Spleen (tissue), 11 donors: Measurements from ENCODE around the gene FAM184A. TPM values are rescaled to one million over a fixed set of nuclear protein-coding genes. Genes with fewer than 3 reads are reported as not detected.

Experiments used
- DNase-seq: peaks from one replicate; pipeline ENCODE4 v3.0.0-alpha.2; 2020
- H3K27ac ChIP-seq, 8 donors: fragments of 200-600 bp; sonication (generic) in 7 of 8; 1 replicate in 4 of 8; 2 replicates in 4 of 8; pipeline versions ENCODE4 v1.5.0 to v1.8.0; 2016 to 2021; ENCODE audit warnings: inconsistent platforms in 4 of 8, mild to moderate bottlenecking in 4 of 8, moderate library complexity in 1 of 8
- H3K27me3 ChIP-seq, 7 donors: fragments of 200-600 bp; sonication (generic) in 6 of 7; replicated peaks in 1 of 7; 1 replicate in 4 of 7; 2 replicates in 3 of 7; pipeline versions ENCODE4 v1.5.0 to v1.8.0; 2016 to 2021; ENCODE audit warnings: inconsistent platforms in 3 of 7, mild to moderate bottlenecking in 1 of 7
- H3K36me3 ChIP-seq, 6 donors: fragments of 200-600 bp; sonication (generic) in 5 of 6; 1 replicate in 4 of 6; 2 replicates in 2 of 6; pipeline versions ENCODE4 v1.5.0 to v1.8.0; 2016 to 2021; ENCODE audit warnings: inconsistent platforms in 2 of 6
- H3K4me1 ChIP-seq, 6 donors: fragments of 200-600 bp; sonication (generic) in 5 of 6; 1 replicate in 3 of 6; 2 replicates in 3 of 6; pipeline versions ENCODE4 v1.5.0 to v1.8.0; 2016 to 2021; ENCODE audit warnings: inconsistent platforms in 3 of 6
- H3K4me3 ChIP-seq, 8 donors: fragments of 200-600 bp; sonication (generic) in 7 of 8; 1 replicate in 4 of 8; 2 replicates in 4 of 8; pipeline versions ENCODE4 v1.5.0 to v1.8.0; 2016 to 2021; ENCODE audit warnings: inconsistent platforms in 4 of 8, mild to moderate bottlenecking in 4 of 8, moderate library complexity in 2 of 8
- H3K9me3 ChIP-seq, 8 donors: fragments of 200-600 bp; sonication (generic) in 7 of 8; 1 replicate in 4 of 8; 2 replicates in 4 of 8; pipeline versions ENCODE4 v1.5.0 to v1.8.0; 2016 to 2021; ENCODE audit warnings: inconsistent platforms in 4 of 8
- CTCF ChIP-seq, 11 experiments: fragments of 200-600 bp in 7 of 11; fragments of 450-650 bp in 4 of 11; sonication (generic) in 4 of 11; IDR thresholded peaks in 8 of 11; conservative IDR thresholded peaks in 3 of 11; 1 replicate in 7 of 11; 2 replicates in 4 of 11; pipeline versions ENCODE4 v1.4.0 to v1.8.0; 2016 to 2021; ENCODE audit warnings: antibody characterized with exemption in 11 of 11, inconsistent platforms in 4 of 11, mild to moderate bottlenecking in 1 of 11
- POLR2A ChIP-seq, 3 donors: fragments of 450-650 bp; IDR thresholded peaks; one replicate each; pipeline ENCODE4 v1.5.1; 2017; ENCODE audit warnings: antibody characterized with exemption in 3 of 3, mild to moderate bottlenecking in 1 of 3
- POLR2AphosphoS5 ChIP-seq, 3 donors: sonication (generic); formaldehyde crosslinking; IDR thresholded peaks; one replicate each; pipeline ENCODE4 v1.5.1; 2017; ENCODE audit warnings: antibody characterized with exemption in 3 of 3
- WGBS, 5 donors: extraction: QIAGEN DNeasy Blood & Tissue Kit in 3 of 5; methylation state at CpG; one replicate each; pipeline versions ENCODE4 v1.1.5 to v1.1.7; 2013 to 2018; 5-methylcytosine and 5-hydroxymethylcytosine counted together
- intact Hi-C: fragments of 100-400 bp; cut with DNase I; formaldehyde crosslinking; loops from one replicate; pipeline ENCODE4 v1.15.0; 2023; ENCODE audit warnings: low total_unique reads
- polyA plus RNA-seq, 3 donors: library from polyadenylated mRNA; stranded (reverse); fragments of 200-250 nt; gene quantifications; one replicate each; pipeline ENCODE4 v1.2.1, GENCODE V29; 2013
- total RNA-seq, 7 donors: library from RNA; depleted of rRNA in 3 of 7; stranded (reverse); fragments of >200 nt in 3 of 7; fragmentation: NEBNext Ultra II Directional in 4 of 7; extraction: Animal tissue kit (Norgen Biotek cat#: 25700) in 4 of 7; gene quantifications; one replicate each; pipeline versions ENCODE4 v1.1.0 to v1.2.1, GENCODE V29; 2016 to 2021
- donor health status: healthy with polysubstance abuse.
- donor health status: DM: no; HTN: no; CAD: no; lungs with moderate emphysema.
- donor health status: DM: no; HTN: no; CAD: no.
- donor health status: Bipolar disorder and iron deficiency.
- donor health status: healthy.
- donor health status: DM: no; HTN: no; CAD: no.
- donor health status: DM: yes; HTN: yes; CAD: no.

FAM184A gene
- total and polyA plus RNA-seq, 10 donors = 0.66 to 2.0 (median 1.2) TPM

GRCh38 chr6:118980063-118980462, 98.4 kb downstream of the FAM184A start:
- intact Hi-C loops = no loop called here
- Histone ChIP-seq H3K36me3 (no peaks in the 10 kb centered on the region), H3K27ac (no peak overlapping the region), H3K4me1 (no peaks in the 10 kb centered on the region), H3K9me3 (no peaks in the 10 kb centered on the region), H3K4me3 (no peak overlapping the region), H3K27me3 (no peaks in the 10 kb centered on the region)
- TF ChIP-seq POLR2AphosphoS5 (IDR thresholded peaks at IDR 0.05) (no peak), CTCF (IDR thresholded peaks at IDR 0.05 in 8 of 11, conservative IDR thresholded peaks at IDR 0.05 in 3 of 11) (no peak), POLR2A (IDR thresholded peaks at IDR 0.05) (no peak)
- 72 to 91% (median 82%) methylated on average over 5 of the region's 5 CpGs for WGBS, 5 donors
- no peak for DNase-seq

GRCh38 chr6:118974790-118975189, 103.7 kb downstream of the FAM184A start:
- WGBS, 5 donors = 77 to 88% (median 85%) methylated on average over 1 of the region's 1 CpG
- TF ChIP-seq POLR2A (IDR thresholded peaks at IDR 0.05) = no peak
- TF ChIP-seq POLR2AphosphoS5 (IDR thresholded peaks at IDR 0.05) = no peak
- TF ChIP-seq CTCF (IDR thresholded peaks at IDR 0.05 in 8 of 11, conservative IDR thresholded peaks at IDR 0.05 in 3 of 11) = no peak
- Histone ChIP-seq H3K27me3 (no peaks in the 10 kb centered on the region), H3K4me1 (no peaks in the 10 kb centered on the region), H3K36me3 (no peaks in the 10 kb centered on the region), H3K27ac (no peak overlapping the region), H3K4me3 (no peak overlapping the region), H3K9me3 (no peaks in the 10 kb centered on the region)
- DNase-seq = no peak
- intact Hi-C loops = no loop called here

GRCh38 chr6:118971682-118972081, 106.8 kb downstream of the FAM184A start:
- no peaks in the 10 kb centered on the region for H3K27me3 ChIP-seq
- no peak for DNase-seq
- WGBS, 5 donors = 93 to 98% (median 96%) methylated on average over 1 of the region's 1 CpG
- no peak overlapping the region for H3K27ac ChIP-seq
- intact Hi-C loops = no loop called here
- no peaks in the 10 kb centered on the region for H3K4me1 ChIP-seq
- no peaks in the 10 kb centered on the region for H3K9me3 ChIP-seq
- H3K4me3 ChIP-seq = no peak overlapping the region
- TF ChIP-seq POLR2A (IDR thresholded peaks at IDR 0.05) (no peak), POLR2AphosphoS5 (IDR thresholded peaks at IDR 0.05) (no peak), CTCF (IDR thresholded peaks at IDR 0.05 in 8 of 11, conservative IDR thresholded peaks at IDR 0.05 in 3 of 11) (no peak)
- no peaks in the 10 kb centered on the region for H3K36me3 ChIP-seq

- no peak overlapping the region for H3K27ac ChIP-seq
- H3K27me3 ChIP-seq = no peaks in the 10 kb centered on the region
- DNase-seq = no peak
- no peak overlapping the region for H3K4me3 ChIP-seq
- no peak for TF ChIP-seq POLR2AphosphoS5 (IDR thresholded peaks at IDR 0.05)
- no peak for TF ChIP-seq POLR2A (IDR thresholded peaks at IDR 0.05)
- TF ChIP-seq CTCF (IDR thresholded peaks at IDR 0.05 in 8 of 11, conservative IDR thresholded peaks at IDR 0.05 in 3 of 11) = no peak
- intact Hi-C loops = no loop called here
- H3K9me3 ChIP-seq = no peaks in the 10 kb centered on the region
- no peaks in the 10 kb centered on the region for H3K36me3 ChIP-seq
- 92 to 97% (median 95%) methylated on average over 3 of the region's 3 CpGs for WGBS, 5 donors
- H3K4me1 ChIP-seq = no peaks in the 10 kb centered on the region
Measured at GRCh38 chr6:118970866-118971265, 107.6 kb downstream of the FAM184A start.
